Left lobe of liver (tissue), 2 donors: Measurements from ENCODE around the gene OR10H4. TPM values are rescaled to one million over a fixed set of nuclear protein-coding genes. Genes with fewer than 3 reads are reported as not detected.
"Not testable (repeated sequence)": the region's sequence is repeated elsewhere in the genome, so short reads cannot be mapped to it uniquely, and the experiment has no call there.

Experiments
- ATAC-seq: fragments of 200-7000 bp; cut with Tn5 transposase; one replicate; pipeline ENCODE4 v1.9.1; 2020; ENCODE audit warnings: mild to moderate bottlenecking, moderate library complexity
- DNase-seq: peaks from one replicate; pipeline ENCODE4 v3.0.0-alpha.2; 2020; ENCODE audit warnings: low spot score
- total RNA-seq: library from RNA; stranded (reverse); gene quantifications from one replicate; pipeline ENCODE4 v1.2.1, GENCODE V29; 2021
- donor health status: DM: no; HTN: no; CAD: no; lungs with moderate emphysema.
- donor health status: DM: no; HTN: yes; CAD: no.

OR10H4 gene
- total RNA-seq = not detected

- ATAC-seq (no peak), DNase-seq (no peak)
Measured at GRCh38 chr19:15948223-15949058, at the start of gene OR10H4. OR10H4 (plus strand) TSS chr19:15949008; CDS start chr19:15949008, 0 bp downstream.

GRCh38 chr19:15899561-15899960 is 49.2 kb upstream of the OR10H4 start:
- DNase-seq, ATAC-seq: not testable (repeated sequence)

GRCh38 chr19:15900032-15900431 is 48.8 kb upstream of the OR10H4 start:
- not testable (repeated sequence) for ATAC-seq

GRCh38 chr19:15900504-15900903 is 48.3 kb upstream of the OR10H4 start:
- no peak for ATAC-seq

More at GRCh38 chr19:15900032-15900431, 48.8 kb upstream of the OR10H4 start:
- DNase-seq = not testable (repeated sequence)

GRCh38 chr19:15902254-15902653 is 46.6 kb upstream of the OR10H4 start:
- DNase-seq = peak; percentile 62
- peak; percentile 10 for ATAC-seq

More at GRCh38 chr19:15900504-15900903, 48.3 kb upstream of the OR10H4 start:
- DNase-seq = no peak

- not testable (repeated sequence) for ATAC-seq, DNase-seq
Measured at GRCh38 chr19:15902898-15903297, 45.9 kb upstream of the OR10H4 start.

GRCh38 chr19:15905026-15905425 is 43.8 kb upstream of the OR10H4 start:
- DNase-seq (no peak), ATAC-seq (no peak)

- ATAC-seq = peak; percentile 38
- no peak for DNase-seq
Measured at GRCh38 chr19:15911599-15912235, 37.1 kb upstream of the OR10H4 start.

GRCh38 chr19:15913384-15913783 is 35.4 kb upstream of the OR10H4 start:
- ATAC-seq (no peak), DNase-seq (no peak)

- ATAC-seq (no peak), DNase-seq (no peak)
Measured at GRCh38 chr19:15913830-15914229, 35.0 kb upstream of the OR10H4 start.

- ATAC-seq (no peak), DNase-seq (no peak)
Measured at GRCh38 chr19:15915109-15915508, 33.7 kb upstream of the OR10H4 start.

- DNase-seq (no peak), ATAC-seq (no peak)
Measured at GRCh38 chr19:15919243-15919642, 29.6 kb upstream of the OR10H4 start.

GRCh38 chr19:15922021-15922420 is 26.8 kb upstream of the OR10H4 start:
- ATAC-seq = no peak
- DNase-seq = peak; percentile 26

GRCh38 chr19:15923702-15924101 is 25.1 kb upstream of the OR10H4 start:
- DNase-seq (peak; percentile 35), ATAC-seq (no peak)

- ATAC-seq (peak; percentile 88), DNase-seq (peak; percentile 93)
Measured at GRCh38 chr19:15926484-15926883, 22.3 kb upstream of the OR10H4 start.

- ATAC-seq (no peak), DNase-seq (no peak)
Measured at GRCh38 chr19:15928321-15928720, 20.5 kb upstream of the OR10H4 start.

GRCh38 chr19:15933761-15934331 is 15.0 kb upstream of the OR10H4 start:
- not testable (repeated sequence) for ATAC-seq, DNase-seq

GRCh38 chr19:15934332-15935078 is 14.3 kb upstream of the OR10H4 start, which contains the start of gene CYP4F11:
CYP4F11 (minus strand) TSS chr19:15934529; CDS start chr19:15934408, 121 bp downstream.
- DNase-seq = peak; percentile 97
- peak; percentile 83 for ATAC-seq

GRCh38 chr19:15935167-15935702 is 13.6 kb upstream of the OR10H4 start:
- peak; percentile 68 for DNase-seq
- ATAC-seq = peak; percentile 55

- ATAC-seq (no peak), DNase-seq (peak; percentile 33)
Measured at GRCh38 chr19:15936173-15936572, 12.6 kb upstream of the OR10H4 start.
